ENCODE measurements around the gene PTPRS. TPM values are rescaled to one million over a fixed set of nuclear protein-coding genes. Genes with fewer than 3 reads are reported as not detected.

PTPRS gene
- total and polyA plus RNA-seq, 2 of the 8 experiments (the other 6 are each of a cell fraction or from before 2014, with no cell fraction given), result 96.8 to 223 TPM

- peaks cover 22 to 23% of the 10 kb centered on the region in 2 experiments for H4K20me1 ChIP-seq (replicated peaks in 1 of 2; ENCODE audit: control insufficient read depth in 1 of 2, insufficient read depth in 2 of 2, low read length in 2 of 2)
- H2BK5ac ChIP-seq (ENCODE audit: low read depth, low read length), result no peak overlapping the region
- peak overlapping the region; percentile 79 to 93 for H3K4me2 ChIP-seq (ENCODE audit: insufficient read depth in 1 of 2, low read depth in 2 of 2, low read length in 2 of 2)
- no peak overlapping the region for H3K14ac ChIP-seq (ENCODE audit: insufficient read length)
- peaks cover 10 to 17% (median 14%) of the 10 kb centered on the region in 4 experiments for H3K27me3 ChIP-seq (replicated peaks in 1 of 4; ENCODE audit: control insufficient read depth in 3 of 4, extremely low read depth in 1 of 4, insufficient read depth in 3 of 4, low read length in 3 of 4)
- peak overlapping the region; percentile 7 for H4K91ac ChIP-seq (replicated peaks; ENCODE audit: insufficient read length, low read length)
- H2BK15ac ChIP-seq (ENCODE audit: low read length), result no peak overlapping the region
- H4K8ac ChIP-seq (ENCODE audit: extremely low read depth, insufficient read depth, low read length), result peak overlapping the region; percentile 81
- TF ChIP-seq CEBPB (IDR thresholded peaks at IDR 0.05; ENCODE audit: low read depth, low read length) (no peak), CREB1 (IDR thresholded peaks at IDR 0.05) (peak; percentile 83), PHF8 (conservative IDR thresholded peaks at IDR 0.05; ENCODE audit: low read depth, low read length) (0 out of 2 replicates have a peak, but pooled peaks have one; percentile 22), SIN3A (conservative IDR thresholded peaks at IDR 0.05 in 1 of 2, IDR thresholded peaks at IDR 0.05 in 1 of 2; ENCODE audit: low read depth in 1 of 2, low read length in 2 of 2) (0 out of 4 replicates have a peak, but pooled peaks of 1 of the 2 experiments have one; percentile 43), BACH1 (IDR thresholded peaks at IDR 0.05; ENCODE audit: low read length) (no peak), JUND (IDR thresholded peaks at IDR 0.05; ENCODE audit: low read length) (peak; percentile 82), TAF1 (IDR thresholded peaks at IDR 0.05; ENCODE audit: low read depth, low read length) (peak; percentile 26; the same call in 1 of the 2 replicates), POLR2A (IDR thresholded peaks at IDR 0.05; ENCODE audit: control extremely low read depth in 1 of 2, low read depth in 2 of 2, low read length in 2 of 2) (peak in 1 of 2 experiments; percentile 11; a peak in 2 of 3 replicates)
- peaks cover 7% of the 10 kb centered on the region; the same call in 1 of the 2 replicates for H3K23me2 ChIP-seq (ENCODE audit: low read depth, low read length)
- H2AK5ac ChIP-seq (ENCODE audit: low read depth, low read length), result no peak overlapping the region
- peaks cover 11% of the 10 kb centered on the region for H3K79me1 ChIP-seq (ENCODE audit: low read depth, low read length)
- WGBS, 2 experiments (ENCODE audit: extremely low coverage in 1 of 2, insufficient coverage in 1 of 2, insufficient read length in 1 of 2, insufficient replicate concordance in 2 of 2, low coverage in 1 of 2, low lambda C conversion rate in 2 of 2, missing lambda C conversion rate in 1 of 2), result 1% methylated on average over 9 of the region's 39 CpGs; no CpG with 5 or more reads in 1 of the 2 experiments
- no peak overlapping the region for H3K23ac ChIP-seq (ENCODE audit: insufficient read length)
- H2BK20ac ChIP-seq (ENCODE audit: low read length), result no peak overlapping the region
- no peak overlapping the region for H4K5ac ChIP-seq (ENCODE audit: insufficient read length, low read depth, low read length)
- no peak overlapping the region for H3K4ac ChIP-seq (replicated peaks; ENCODE audit: insufficient read length, low read depth, low read length)
- FAIRE-seq, result no peak
- H2AFZ ChIP-seq (ENCODE audit: low read length), result no peak overlapping the region
- H3K9ac ChIP-seq (replicated peaks in 1 of 4; ENCODE audit: extremely low read depth in 1 of 4, low read depth in 3 of 4, low read length in 3 of 4), result peak overlapping the region; percentile 56 to 90 (median 76); a peak in 6 of 7 replicates
- H3K4me1 ChIP-seq (replicated peaks in 1 of 4; ENCODE audit: control insufficient read depth in 3 of 4, insufficient read depth in 4 of 4, low read length in 3 of 4), result peaks cover 2 to 21% (median 12%) of the 10 kb centered on the region in 4 experiments
- ChIA-PET CTCF (ENCODE audit: partially characterized antibody) (interaction anchor here (1.0 to 1.3 kb wide), 3 partner anchors 11 to 18 kb away, joined by 3 to 5 read pairs (median 3); no protein-coding TSS in a partner anchor), POLR2A (ENCODE audit: partially characterized antibody) (interaction anchor here (0.6 to 4.0 kb wide), 7 partner anchors 10 to 95 kb away, joined by 3 to 36 read pairs (median 4); no protein-coding TSS in a partner anchor)
- peak overlapping the region; percentile 73; the same call in 1 of the 2 replicates for H3K27ac ChIP-seq (ENCODE audit: low read depth, low read length)
- peaks cover 4 to 8% of the 10 kb centered on the region in 2 experiments; a peak in 2 of 4 replicates for H3K9me3 ChIP-seq (ENCODE audit: insufficient read depth in 2 of 2, low read depth in 1 of 2, low read length in 1 of 2)
- H3K36me3 ChIP-seq (ENCODE audit: control insufficient read depth in 2 of 4, insufficient read depth in 4 of 4, low read length in 3 of 4), result 0 out of 8 replicates have a peak, but pooled peaks cover 0 to 3% (median 0%) of the 10 kb centered on the region in 4 experiments
- peak overlapping the region; percentile 54 to 98 (median 76) for H3K4me3 ChIP-seq (ENCODE audit: extremely low read depth in 1 of 4, insufficient read depth in 2 of 4, low read depth in 3 of 4, low read length in 4 of 4)
- no peak overlapping the region for H3K56ac ChIP-seq (replicated peaks; ENCODE audit: insufficient read length, low read depth, low read length)
- peak overlapping the region; percentile 93 for H3K18ac ChIP-seq (ENCODE audit: extremely low read depth, low read length)
- no peak overlapping the region for H2BK12ac ChIP-seq (ENCODE audit: low read depth, low read length)
- no peak overlapping the region for H2BK120ac ChIP-seq (replicated peaks; ENCODE audit: low read depth, low read length)
- no peak for DNase-seq (ENCODE audit: low read depth in 1 of 2, low spot score in 2 of 2)
- H3K79me2 ChIP-seq (ENCODE audit: control insufficient read depth in 1 of 2, insufficient read depth in 2 of 2, low read length in 2 of 2), result peaks cover 2 to 48% of the 10 kb centered on the region in 2 experiments
These were observed 1.2 kb downstream of the PTPRS start for GRCh38 chr19:5339198-5339949.

All from H1 (cell line).